GM04503 (cell line): ENCODE measurements around the gene PSMD2.

Source experiments
- DNase-seq: peaks from one replicate; pipeline ENCODE4 v3.0.0-alpha.2; 2012; ENCODE audit warnings: low read depth

PSMD2 gene

DNA sequence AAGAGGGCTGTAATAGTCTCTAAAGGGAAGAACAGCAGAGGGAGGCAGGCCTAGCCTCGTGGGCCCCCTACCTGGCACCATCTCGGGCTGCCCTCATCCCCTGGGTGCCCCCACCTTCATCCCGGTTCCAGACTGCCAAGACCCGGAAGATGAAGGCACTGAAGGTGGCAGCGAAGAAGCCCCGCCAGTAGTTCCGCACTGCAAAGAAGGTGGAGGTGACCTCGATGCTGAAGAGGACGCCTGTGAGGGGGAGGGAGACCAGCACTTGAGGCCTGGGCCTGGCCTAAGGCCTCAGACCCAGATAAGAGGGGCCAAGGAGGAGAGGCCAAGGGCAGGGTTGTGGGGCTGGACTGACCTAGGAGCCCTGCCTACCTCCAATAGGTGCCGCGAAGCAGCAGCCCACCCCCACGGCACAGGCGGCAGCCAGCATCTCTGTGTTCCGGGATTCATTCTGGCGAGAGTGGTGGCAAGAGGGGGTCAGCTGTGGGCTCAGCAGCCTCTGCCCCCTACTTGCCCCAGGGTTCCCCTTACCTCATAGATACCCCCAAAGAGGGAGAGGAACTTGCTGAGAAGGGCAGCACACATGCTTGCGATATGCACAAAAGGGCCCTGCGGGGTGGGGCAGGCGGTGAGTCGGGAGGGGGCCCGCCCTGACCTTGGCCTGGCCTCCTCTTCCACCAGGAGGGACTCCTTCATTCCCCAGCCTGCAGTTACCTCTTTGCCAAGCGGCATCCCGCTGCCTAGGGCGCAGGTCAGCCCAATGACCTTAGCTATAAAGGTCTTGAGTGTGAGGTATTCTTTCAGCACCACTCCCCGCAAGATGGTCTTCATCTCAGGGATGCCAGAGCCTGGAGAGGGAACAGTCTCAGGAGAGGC is 58.4 kb downstream of the PSMD2 start:
- DNase-seq: no peak

DNA sequence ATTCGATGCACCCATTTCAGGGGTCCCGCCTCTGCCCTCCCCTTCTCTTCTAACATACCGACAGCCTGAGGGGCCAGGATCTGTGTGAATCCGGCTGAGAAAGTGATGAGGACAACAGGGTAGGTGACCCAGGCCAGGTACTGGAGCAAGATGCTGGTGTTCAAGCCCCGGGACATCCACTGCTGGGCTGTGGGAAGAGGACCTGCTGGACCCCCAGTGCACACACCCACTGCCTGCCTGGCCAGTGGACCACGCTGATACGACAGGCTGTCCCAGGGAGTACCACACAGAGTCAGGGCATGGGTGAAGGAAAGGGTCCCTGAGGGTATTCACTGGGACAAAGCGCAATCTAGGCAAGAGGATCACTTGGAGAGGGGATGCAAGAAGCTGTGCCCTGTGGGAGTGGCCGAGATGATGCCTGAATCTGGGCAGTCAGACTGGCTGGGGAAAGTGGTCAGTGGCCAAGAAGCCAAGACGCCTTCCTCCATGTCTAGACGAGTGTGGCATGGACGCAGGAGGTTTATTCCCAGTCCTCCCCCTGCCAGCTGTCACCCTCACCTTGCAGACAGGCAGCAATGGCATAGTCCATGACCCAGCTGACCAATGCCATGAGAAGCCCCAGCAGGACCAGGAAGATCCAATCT is 59.2 kb downstream of the PSMD2 start:
- DNase-seq: no peak
